ENCODE measurements around the gene PYGO1.

- TF ChIP-seq CTCF (conservative IDR thresholded peaks at IDR 0.05; ENCODE audit: low read length) (no peak), EZH2phosphoT487 (IDR thresholded peaks at IDR 0.05; ENCODE audit: borderline replicate concordance) (no peak)
Measured at GRCh38 chr15:55619783-55620182, 31.6 kb upstream of the PYGO1 start.
